Common myeloid progenitor, CD34-positive (primary cell): ENCODE results near the gene KCNC1. TPM values are rescaled to one million over a fixed set of nuclear protein-coding genes. Genes with fewer than 3 reads are reported as not detected.
A peak's percentile ranks its signal among the peaks of the same experiment; 100 is the strongest.

Experiments used
- CTCF ChIA-PET: fragments of 350-600 bp; sonication (Branson Sonifier 250); formaldehyde crosslinking; loops from one replicate; lab custom pipeline; 2021; ENCODE audit warnings: antibody characterized with exemption; lab: Charles Lee
- POLR2A ChIA-PET: fragments of 350-600 bp; sonication (Branson Sonifier 250); formaldehyde crosslinking; loops from one replicate; lab custom pipeline; 2021; ENCODE audit warnings: antibody characterized with exemption; lab: Charles Lee
- DNase-seq, 3 donors: peaks; one replicate each; pipeline versions ENCODE4 v3.0.0 to v3.0.0-alpha.2; 2013
- H3K27ac ChIP-seq, 2 experiments: 1 replicate in 1 of 2; 2 replicates in 1 of 2; pipeline ENCODE4 v1.7.0; 2013; ENCODE audit warnings: inconsistent platforms in 2 of 2, low read length in 2 of 2, mild to moderate bottlenecking in 2 of 2, low read depth in 1 of 2, moderate library complexity in 1 of 2; ENCODE audit not compliant: severe bottlenecking in 2 of 2, insufficient read depth in 1 of 2, poor library complexity in 1 of 2
- H3K27me3 ChIP-seq, 5 experiments: replicated peaks in 2 of 5; 1 replicate in 3 of 5; 2 replicates in 2 of 5; pipeline versions ENCODE4 v1.6.1 to v1.7.0; 2013; ENCODE audit warnings: low read length in 4 of 5, mild to moderate bottlenecking in 2 of 5, moderate library complexity in 2 of 5, inconsistent platforms in 1 of 5; ENCODE audit not compliant: insufficient read depth in 5 of 5, control insufficient read depth in 4 of 5
- H3K36me3 ChIP-seq, 4 experiments: 1 replicate in 2 of 4; 2 replicates in 2 of 4; pipeline versions ENCODE4 v1.6.1 to v1.7.0; 2013; ENCODE audit warnings: low read length in 3 of 4, control low read depth in 1 of 4, mild to moderate bottlenecking in 1 of 4; ENCODE audit not compliant: control insufficient read depth in 4 of 4, insufficient read depth in 4 of 4
- H3K4me1 ChIP-seq, 4 experiments: 1 replicate in 3 of 4; 2 replicates in 1 of 4; pipeline versions ENCODE4 v1.6.1 to v1.7.1; 2013; ENCODE audit warnings: low read length in 3 of 4, mild to moderate bottlenecking in 3 of 4, control low read depth in 1 of 4, inconsistent platforms in 1 of 4, moderate library complexity in 1 of 4; ENCODE audit not compliant: control insufficient read depth in 4 of 4, insufficient read depth in 4 of 4; ENCODE audit errors: control extremely low read depth in 1 of 4
- H3K4me3 ChIP-seq, 7 experiments: 1 replicate in 4 of 7; 2 replicates in 3 of 7; pipeline versions ENCODE4 v1.5.1 to v1.7.0; 2013; ENCODE audit warnings: mild to moderate bottlenecking in 7 of 7, low read length in 6 of 7, moderate library complexity in 6 of 7, inconsistent platforms in 2 of 7, low read depth in 2 of 7, control low read depth in 1 of 7; ENCODE audit not compliant: insufficient read depth in 4 of 7, control insufficient read depth in 1 of 7; ENCODE audit errors: extremely low read depth in 1 of 7
- H3K9me3 ChIP-seq, 5 experiments: 1 replicate in 4 of 5; 2 replicates in 1 of 5; pipeline versions ENCODE4 v1.6.1 to v1.7.1; 2013; ENCODE audit warnings: low read length in 4 of 5, mild to moderate bottlenecking in 2 of 5, inconsistent platforms in 1 of 5, low read depth in 1 of 5, moderate library complexity in 1 of 5; ENCODE audit not compliant: control insufficient read depth in 4 of 5, insufficient read depth in 2 of 5; ENCODE audit errors: control extremely low read depth in 1 of 5
- WGBS: methylation state at CpG from one replicate; pipeline ENCODE4 v1.1.5; 2013; ENCODE audit not compliant: insufficient coverage; 5-methylcytosine and 5-hydroxymethylcytosine counted together
- polyA plus RNA-seq: library from polyadenylated mRNA; unstranded; fragments of 120-200 nt; gene quantifications from one replicate; pipeline ENCODE4 v1.2.1, GENCODE V29; 2013

KCNC1 gene
- polyA plus RNA-seq = 0.61 TPM

DNA sequence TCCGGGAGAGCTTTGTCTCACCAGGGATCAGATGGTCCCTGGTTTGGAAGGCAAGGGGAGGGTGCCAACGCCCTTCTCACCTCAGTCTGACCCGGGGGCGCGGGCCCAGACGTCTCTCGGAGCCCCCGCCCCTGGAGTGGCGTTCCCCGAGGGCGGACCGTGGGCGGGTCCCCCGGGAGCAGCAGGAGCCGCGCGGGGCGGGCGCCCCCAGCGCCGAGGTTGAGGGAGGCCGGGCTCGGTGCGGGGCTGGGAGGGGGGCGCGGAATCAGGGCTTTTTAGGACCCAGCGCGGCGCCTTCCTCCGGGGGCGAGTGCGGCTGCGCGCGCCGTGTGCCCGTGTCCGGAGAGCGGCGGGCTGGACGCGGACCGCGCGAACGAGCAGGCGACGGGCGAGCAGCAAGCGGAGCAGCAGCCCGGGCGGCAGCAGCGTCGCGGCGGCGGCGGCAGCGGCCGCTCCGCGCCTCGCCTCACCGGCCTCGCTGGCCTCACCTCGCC lies at the start of gene KCNC1:
TSS of gene KCNC1 (plus strand) at position 364 of the 494 bp plus-strand sequence. CDS start 1,222 bp downstream, outside the sequence.
- ChIA-PET CTCF (interaction anchor here (1.5 to 7.0 kb wide), 4 partner anchors 9 to 246 kb away, joined by 3 to 130 read pairs (median 6); no protein-coding TSS in a partner anchor), POLR2A (no interaction called here)
- Histone ChIP-seq H3K27ac (no peak within 1 kb of the TSS), H3K4me1 (peaks cover 0 to 20% (median 8%) of the 10 kb centered on the region in 4 experiments), H3K36me3 (no peaks in the 10 kb centered on the region), H3K27me3 (peaks cover 0 to 88% (median 26%) of the 10 kb centered on the region in 5 experiments), H3K4me3 (peak within 1 kb of the TSS in 6 of 7 experiments; percentile 23 to 62 (median 49)), H3K9me3 (peaks cover 0 to 6% (median 0%) of the 10 kb centered on the region in 5 experiments)
- under 1% methylated on average over 59 of the region's 66 CpGs for WGBS
- peak in 2 of 3 donors; percentile 10 to 27 for DNase-seq

- CTCF ChIA-PET = no interaction called here
- no peaks in the 10 kb centered on the region for H3K36me3 ChIP-seq
- POLR2A ChIA-PET = no interaction called here
- 59% methylated on average over 7 of the region's 8 CpGs for WGBS
- DNase-seq = no peak
- no peaks in the 10 kb centered on the region for H3K4me1 ChIP-seq
- H3K27me3 ChIP-seq = peaks cover 2 to 66% (median 15%) of the 10 kb centered on the region in 5 experiments
- H3K9me3 ChIP-seq = no peaks in the 10 kb centered on the region
- H3K4me3 ChIP-seq = no peak overlapping the region
- H3K27ac ChIP-seq = no peak overlapping the region
Measured at GRCh38 chr11:17686231-17686980, 48.2 kb upstream of the KCNC1 start.

- peaks cover 2 to 77% (median 15%) of the 10 kb centered on the region in 5 experiments for H3K27me3 ChIP-seq
- WGBS = 90% methylated on average over 15 of the region's 18 CpGs
- H3K9me3 ChIP-seq = no peaks in the 10 kb centered on the region
Measured at GRCh38 chr11:17687946-17688670, 46.5 kb upstream of the KCNC1 start.

GRCh38 chr11:17691550-17691949 lies 43.0 kb upstream of the KCNC1 start:
- peaks cover 0 to 2% (median 0%) of the 10 kb centered on the region in 4 experiments for H3K4me1 ChIP-seq
- no peak for DNase-seq
- no peak overlapping the region for H3K27ac ChIP-seq
- POLR2A ChIA-PET = no interaction called here
- H3K27me3 ChIP-seq = peaks cover 12 to 83% (median 18%) of the 10 kb centered on the region in 5 experiments
- WGBS = 89% methylated on average over 2 of the region's 2 CpGs
- H3K9me3 ChIP-seq = peaks cover 0 to 2% (median 0%) of the 10 kb centered on the region in 5 experiments
- CTCF ChIA-PET = no interaction called here
- no peaks in the 10 kb centered on the region for H3K36me3 ChIP-seq
- no peak overlapping the region for H3K4me3 ChIP-seq

More at GRCh38 chr11:17687946-17688670, 46.5 kb upstream of the KCNC1 start:
- H3K4me3 ChIP-seq = no peak overlapping the region
- H3K4me1 ChIP-seq = no peaks in the 10 kb centered on the region
- H3K27ac ChIP-seq = no peak overlapping the region
- CTCF ChIA-PET = no interaction called here
- DNase-seq = no peak
- H3K36me3 ChIP-seq = no peaks in the 10 kb centered on the region
- POLR2A ChIA-PET = no interaction called here

GRCh38 chr11:17691976-17692375 lies 42.6 kb upstream of the KCNC1 start:
- WGBS = 55% methylated on average over 9 of the region's 10 CpGs
- POLR2A ChIA-PET = no interaction called here
- DNase-seq = no peak
- H3K36me3 ChIP-seq = no peaks in the 10 kb centered on the region
- no peak overlapping the region for H3K4me3 ChIP-seq
- peaks cover 12 to 85% (median 21%) of the 10 kb centered on the region in 5 experiments for H3K27me3 ChIP-seq
- peaks cover 0 to 2% (median 0%) of the 10 kb centered on the region in 5 experiments for H3K9me3 ChIP-seq
- peaks cover 0 to 2% (median 0%) of the 10 kb centered on the region in 4 experiments for H3K4me1 ChIP-seq
- CTCF ChIA-PET = no interaction called here
- no peak overlapping the region for H3K27ac ChIP-seq

DNA sequence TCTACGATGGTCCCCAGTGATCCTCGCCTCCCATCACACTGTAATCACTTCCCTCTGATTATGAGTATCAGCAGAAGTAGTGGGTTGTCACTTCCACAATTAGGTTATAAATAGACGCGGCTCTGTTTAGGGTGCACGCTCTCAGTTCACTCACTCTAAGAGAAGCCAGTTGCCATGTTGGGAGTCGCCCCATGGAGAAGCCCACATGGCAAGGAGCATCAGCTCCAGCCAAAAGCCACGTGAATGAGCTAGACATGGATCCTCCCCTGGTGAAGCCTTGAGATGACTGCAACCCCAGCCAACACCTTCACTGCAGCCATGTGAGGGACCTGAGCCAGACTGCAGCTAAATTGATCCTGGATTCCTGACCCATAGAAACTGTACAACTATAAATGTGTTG lies 41.6 kb upstream of the KCNC1 start:
- Histone ChIP-seq H3K27me3 (peaks cover 12 to 86% (median 22%) of the 10 kb centered on the region in 5 experiments), H3K36me3 (no peaks in the 10 kb centered on the region), H3K27ac (no peak overlapping the region), H3K9me3 (peaks cover 0 to 2% (median 0%) of the 10 kb centered on the region in 5 experiments), H3K4me3 (no peak overlapping the region), H3K4me1 (peaks cover 0 to 2% (median 0%) of the 10 kb centered on the region in 4 experiments)
- no peak for DNase-seq
- whole genome bisulfite sequencing = 57% methylated on average over 4 of the region's 7 CpGs
- ChIA-PET CTCF (interaction anchor here (0.7 kb wide), 1 partner anchor 14 kb away, joined by 3 read pairs; no protein-coding TSS in a partner anchor), POLR2A (no interaction called here)
